Measurements from ENCODE around the gene ST3GAL4.

DNA sequence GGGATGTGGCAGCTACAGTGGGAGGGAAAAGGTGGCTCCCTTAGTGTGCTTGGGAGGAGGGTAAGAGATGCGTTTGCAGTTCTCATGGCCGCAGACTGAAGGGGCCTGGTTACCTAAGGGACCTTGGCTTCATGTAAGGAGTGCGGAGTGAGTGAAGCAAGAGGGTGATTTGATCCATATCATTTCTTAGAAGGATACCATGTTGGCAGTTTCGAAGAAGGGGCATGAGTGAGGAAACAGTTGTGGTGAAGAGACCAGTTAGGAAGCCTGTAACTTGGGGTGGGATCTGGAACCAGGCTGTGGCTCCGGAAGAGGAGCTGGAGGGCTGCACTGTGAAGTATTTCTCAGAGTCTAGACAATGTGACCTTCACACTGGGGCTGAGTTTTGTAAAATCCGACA is 45.0 kb downstream of the ST3GAL4 start:
- TF ChIP-seq EP300 (IDR thresholded peaks at IDR 0.05) (no peak), POLR2AphosphoS5 (IDR thresholded peaks at IDR 0.05) (no peak)

Measured in sigmoid colon (tissue), 4 donors.